K562 (cell line): ENCODE data around the gene AUNIP. TPM values are rescaled to one million over a fixed set of nuclear protein-coding genes. Genes with fewer than 3 reads are reported as not detected.
A peak's percentile ranks its signal among the peaks of the same experiment; 100 is the strongest.

Experiments
- BRF1 ChIP-seq: IDR thresholded peaks from 3 replicates; pipeline ENCODE4 v1.6.1; 2011; ENCODE audit warnings: borderline replicate concordance, mild to moderate bottlenecking; ENCODE audit not compliant: insufficient read length; ENCODE audit errors: extremely low read depth
- C11orf30 ChIP-seq: fragments of 450-650 bp; IDR thresholded peaks from 2 replicates; pipeline ENCODE4 v1.6.1; 2016; ENCODE audit warnings: low read depth, mild to moderate bottlenecking
- CBX1 ChIP-seq: sonication (generic); IDR thresholded peaks from 2 replicates; pipeline ENCODE4 v1.6.1; 2016; ENCODE audit warnings: antibody characterized with exemption, low read depth, mild to moderate bottlenecking
- DLX4 ChIP-seq: fragments of 250-450 bp; sonication (Bioruptor Pico); IDR thresholded peaks from 2 replicates; pipeline ENCODE4 v1.6.1; 2021; ENCODE audit warnings: mild to moderate bottlenecking
- ETV1 ChIP-seq: fragments of 450-650 bp; conservative IDR thresholded peaks from 2 replicates; pipeline ENCODE4 v1.6.1; 2016; ENCODE audit warnings: missing genetic modification characterization, control low read depth, low read depth, missing compliant biosample characterization
- HDAC2 ChIP-seq: fragments of 450-650 bp; IDR thresholded peaks from 2 replicates; pipeline ENCODE4 v1.6.1; 2016; ENCODE audit warnings: mild to moderate bottlenecking
- MIER1 ChIP-seq: fragments of 450-650 bp; IDR thresholded peaks from 2 replicates; pipeline ENCODE4 v1.6.1; 2016; ENCODE audit warnings: antibody characterized with exemption, mild to moderate bottlenecking, low read depth
- MTF1 ChIP-seq: fragments of 250-450 bp; sonication (Bioruptor Pico); IDR thresholded peaks from 2 replicates; pipeline ENCODE4 v1.9.0; 2021; ENCODE audit warnings: moderate library complexity, mild to moderate bottlenecking, inconsistent platforms, borderline replicate concordance
- NRF1 ChIP-seq, 2 experiments: fragments of 450-650 bp; IDR thresholded peaks in 1 of 2; conservative IDR thresholded peaks in 1 of 2; 2 replicates each; pipeline ENCODE4 v1.6.1; 2014; ENCODE audit warnings: mild to moderate bottlenecking in 2 of 2
- POLR2AphosphoS2 ChIP-seq: IDR thresholded peaks from 2 replicates; pipeline ENCODE4 v1.6.1; 2012; ENCODE audit warnings: low read length, improper control_type of control experiment
- SMARCA5 ChIP-seq: fragments of 450-650 bp; IDR thresholded peaks from 2 replicates; pipeline ENCODE4 v1.6.1; 2016
- SRSF9 ChIP-seq: fragments of 200-400 bp; formaldehyde crosslinking; IDR thresholded peaks from 2 replicates; pipeline ENCODE4 v1.6.1; 2017; ENCODE audit warnings: low read depth, low read length, borderline replicate concordance
- TCF3 ChIP-seq: sonication (generic); formaldehyde crosslinking; IDR thresholded peaks from 2 replicates; pipeline ENCODE4 v1.4.0; 2020; ENCODE audit warnings: mild to moderate bottlenecking, missing genetic modification reagents
- ZNF347 ChIP-seq: fragments of 450-650 bp; formaldehyde crosslinking; IDR thresholded peaks from 2 replicates; pipeline ENCODE4 v1.4.0; 2020; ENCODE audit warnings: low read depth, mild to moderate bottlenecking, moderate library complexity
- ZNF407 ChIP-seq: fragments of 450-650 bp; IDR thresholded peaks from 2 replicates; pipeline ENCODE4 v1.6.1; 2016; ENCODE audit warnings: low read depth
- polyA plus RNA-seq, 8 experiments: library from polyadenylated mRNA; depleted of rRNA in 4 of 8; stranded (reverse) in 5 of 8; unstranded in 3 of 8; fragments of >200 nt; fragmentation: Nextera tagmentation in 2 of 8; fragmentation: Illumina TruSeq in 1 of 8; extraction: Ambion mirVana in 2 of 8; extraction: Trizol in 1 of 8; gene quantifications; 2 replicates each; pipeline versions ENCODE4 v1.2.1 to v1.2.3, GENCODE V29; 2011 to 2014; ENCODE audit warnings: inconsistent platforms in 1 of 8, missing spikeins in 1 of 8
- total RNA-seq, 7 experiments: library from RNA; depleted of rRNA in 6 of 7; stranded (reverse); fragments of >200 nt in 6 of 7; fragmentation: Illumina TruSeq in 2 of 7; extraction: Trizol in 2 of 7; gene quantifications; 2 replicates each; pipeline versions ENCODE4 v1.2.1 to v1.2.3, GENCODE V29; 2011 to 2021; ENCODE audit warnings: low replicate concordance in 1 of 7
- TF ChIP-seq, protein P1 (sequence below): sonication (generic); formaldehyde crosslinking; IDR thresholded peaks from 2 replicates; pipeline ENCODE4 v1.8.0; 2023; ENCODE audit warnings: missing genetic modification reagents, mild to moderate bottlenecking, borderline replicate concordance

The AUNIP gene
- total and polyA plus RNA-seq, 9 of the 15 experiments (the other 6 are each of a cell fraction or from before 2014, with no cell fraction given) = 12.1 to 53.8 (median 47.1) TPM

GRCh38 chr1:25821112-25821476 lies 38.2 kb downstream of the AUNIP start (continued):
- no peak for TF ChIP-seq ZNF407
- TF ChIP-seq, protein P1, sequence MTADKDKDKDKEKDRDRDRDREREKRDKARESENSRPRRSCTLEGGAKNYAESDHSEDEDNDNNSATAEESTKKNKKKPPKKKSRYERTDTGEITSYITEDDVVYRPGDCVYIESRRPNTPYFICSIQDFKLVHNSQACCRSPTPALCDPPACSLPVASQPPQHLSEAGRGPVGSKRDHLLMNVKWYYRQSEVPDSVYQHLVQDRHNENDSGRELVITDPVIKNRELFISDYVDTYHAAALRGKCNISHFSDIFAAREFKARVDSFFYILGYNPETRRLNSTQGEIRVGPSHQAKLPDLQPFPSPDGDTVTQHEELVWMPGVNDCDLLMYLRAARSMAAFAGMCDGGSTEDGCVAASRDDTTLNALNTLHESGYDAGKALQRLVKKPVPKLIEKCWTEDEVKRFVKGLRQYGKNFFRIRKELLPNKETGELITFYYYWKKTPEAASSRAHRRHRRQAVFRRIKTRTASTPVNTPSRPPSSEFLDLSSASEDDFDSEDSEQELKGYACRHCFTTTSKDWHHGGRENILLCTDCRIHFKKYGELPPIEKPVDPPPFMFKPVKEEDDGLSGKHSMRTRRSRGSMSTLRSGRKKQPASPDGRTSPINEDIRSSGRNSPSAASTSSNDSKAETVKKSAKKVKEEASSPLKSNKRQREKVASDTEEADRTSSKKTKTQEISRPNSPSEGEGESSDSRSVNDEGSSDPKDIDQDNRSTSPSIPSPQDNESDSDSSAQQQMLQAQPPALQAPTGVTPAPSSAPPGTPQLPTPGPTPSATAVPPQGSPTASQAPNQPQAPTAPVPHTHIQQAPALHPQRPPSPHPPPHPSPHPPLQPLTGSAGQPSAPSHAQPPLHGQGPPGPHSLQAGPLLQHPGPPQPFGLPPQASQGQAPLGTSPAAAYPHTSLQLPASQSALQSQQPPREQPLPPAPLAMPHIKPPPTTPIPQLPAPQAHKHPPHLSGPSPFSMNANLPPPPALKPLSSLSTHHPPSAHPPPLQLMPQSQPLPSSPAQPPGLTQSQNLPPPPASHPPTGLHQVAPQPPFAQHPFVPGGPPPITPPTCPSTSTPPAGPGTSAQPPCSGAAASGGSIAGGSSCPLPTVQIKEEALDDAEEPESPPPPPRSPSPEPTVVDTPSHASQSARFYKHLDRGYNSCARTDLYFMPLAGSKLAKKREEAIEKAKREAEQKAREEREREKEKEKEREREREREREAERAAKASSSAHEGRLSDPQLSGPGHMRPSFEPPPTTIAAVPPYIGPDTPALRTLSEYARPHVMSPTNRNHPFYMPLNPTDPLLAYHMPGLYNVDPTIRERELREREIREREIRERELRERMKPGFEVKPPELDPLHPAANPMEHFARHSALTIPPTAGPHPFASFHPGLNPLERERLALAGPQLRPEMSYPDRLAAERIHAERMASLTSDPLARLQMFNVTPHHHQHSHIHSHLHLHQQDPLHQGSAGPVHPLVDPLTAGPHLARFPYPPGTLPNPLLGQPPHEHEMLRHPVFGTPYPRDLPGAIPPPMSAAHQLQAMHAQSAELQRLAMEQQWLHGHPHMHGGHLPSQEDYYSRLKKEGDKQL (CRISPR knock-in tag) = no peak
- TF ChIP-seq BRF1 = no peak
- TF ChIP-seq SMARCA5 = 0 out of 2 replicates have a peak, but pooled peaks have one; percentile 8
- no peak for TF ChIP-seq DLX4
- TF ChIP-seq POLR2AphosphoS2 = no peak
- TF ChIP-seq TCF3 (CRISPR knock-in tag) = no peak
- TF ChIP-seq SRSF9 = no peak
- no peak for TF ChIP-seq ZNF347 (CRISPR knock-in tag)
- no peak for TF ChIP-seq NRF1 (conservative IDR thresholded peaks at IDR 0.05 in 1 of 2, IDR thresholded peaks at IDR 0.05 in 1 of 2)
- TF ChIP-seq HDAC2 = no peak
- TF ChIP-seq CBX1 = no peak
- no peak; the same call in 1 of the 2 replicates for TF ChIP-seq ETV1 (tag)
- no peak for TF ChIP-seq MIER1
- no peak for TF ChIP-seq C11orf30
- no peak for TF ChIP-seq MTF1
